T-helper 2 cell treated with Interferon-gamma antibody and Interleukin-4, amounts not matched to agents 5 μg/mL and 100 μg/mL, for 36 hours (primary cell): Measurements from ENCODE around the gene REEP1.
"Not testable (repeated sequence)": the region's sequence is repeated elsewhere in the genome, so short reads cannot be mapped to it uniquely, and the experiment has no call there.

Experiments
- DNase-seq: peaks from one replicate; pipeline ENCODE4 v3.0.0; 2021; ENCODE audit warnings: low spot score
- H3K27ac Mint-ChIP-seq: one replicate; pipeline ENCODE4 v1.8.0; 2021; ENCODE audit warnings: mild to moderate bottlenecking, mixed read lengths
- H3K27me3 Mint-ChIP-seq: one replicate; pipeline ENCODE4 v1.8.0; 2021; ENCODE audit warnings: low read depth, mixed read lengths
- H3K36me3 Mint-ChIP-seq: one replicate; pipeline ENCODE4 v1.8.0; 2021; ENCODE audit warnings: low read depth, mixed read lengths
- H3K4me1 Mint-ChIP-seq: one replicate; pipeline ENCODE4 v1.8.0; 2021; ENCODE audit warnings: low read depth, mixed read lengths
- H3K4me3 Mint-ChIP-seq: one replicate; pipeline ENCODE4 v1.8.0; 2022; ENCODE audit warnings: mild to moderate bottlenecking, moderate library complexity, mixed read lengths
- H3K9me3 Mint-ChIP-seq: one replicate; pipeline ENCODE4 v1.8.0; 2021; ENCODE audit warnings: mixed read lengths

The REEP1 gene

DNA sequence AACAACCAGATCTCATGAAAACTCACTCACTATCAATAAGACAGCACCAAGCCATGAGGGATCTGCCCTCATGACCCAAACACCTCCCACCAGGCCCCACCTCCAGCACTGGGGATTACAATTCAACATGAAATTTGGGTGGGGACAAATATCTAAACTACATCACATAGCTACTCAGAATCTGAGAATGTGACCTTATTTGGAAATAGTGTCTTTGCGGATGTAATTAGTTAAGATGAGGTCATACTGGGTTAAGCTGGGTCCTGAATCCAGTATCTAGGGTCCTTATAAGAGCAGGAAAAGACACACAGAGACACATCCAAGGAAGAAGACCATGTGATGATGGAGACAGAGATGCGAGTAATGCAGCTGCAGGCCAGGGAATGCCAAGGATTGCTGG is 27.5 kb upstream of the REEP1 start:
- DNase-seq = no peak
- Mint-ChIP-seq H3K9me3 (peaks cover 8% of the 10 kb centered on the region), H3K4me1 (peaks cover 23% of the 10 kb centered on the region), H3K36me3 (peaks cover 8% of the 10 kb centered on the region), H3K27me3 (peaks cover 3% of the 10 kb centered on the region), H3K27ac (no peak overlapping the region), H3K4me3 (no peak overlapping the region)

GRCh38 chr2:86360776-86361175 is 23.4 kb upstream of the REEP1 start:
- Mint-ChIP-seq H3K36me3 (no peaks in the 10 kb centered on the region), H3K9me3 (no peaks in the 10 kb centered on the region), H3K4me3 (no peak overlapping the region), H3K27ac (no peak overlapping the region), H3K4me1 (peaks cover 3% of the 10 kb centered on the region), H3K27me3 (peaks cover 9% of the 10 kb centered on the region)
- DNase-seq = no peak

DNA sequence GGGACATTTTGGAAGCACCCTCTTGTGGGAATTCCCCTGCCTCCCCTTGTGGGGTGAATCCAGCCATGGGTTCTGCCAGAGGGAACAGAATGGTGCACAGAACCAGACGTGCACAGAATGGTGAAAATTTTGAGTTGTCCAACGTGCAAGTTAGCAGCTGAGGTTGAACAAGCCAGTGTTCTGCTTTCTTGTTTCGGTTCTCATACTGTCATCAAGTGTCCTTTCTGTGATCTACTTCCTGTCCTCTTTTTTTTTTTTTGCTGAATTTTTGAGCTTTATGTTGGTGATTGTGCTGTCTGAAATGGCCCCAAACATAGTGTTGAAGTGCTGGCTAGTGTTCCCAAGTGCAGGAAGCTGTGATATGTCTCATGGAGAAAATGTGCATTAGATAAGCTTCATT is 21.5 kb upstream of the REEP1 start:
- H3K4me1 Mint-ChIP-seq = no peaks in the 10 kb centered on the region
- no peak for DNase-seq
- H3K36me3 Mint-ChIP-seq = no peaks in the 10 kb centered on the region
- H3K27ac Mint-ChIP-seq = no peak overlapping the region
- H3K9me3 Mint-ChIP-seq = no peaks in the 10 kb centered on the region
- H3K27me3 Mint-ChIP-seq = peaks cover 13% of the 10 kb centered on the region
- no peak overlapping the region for H3K4me3 Mint-ChIP-seq

DNA sequence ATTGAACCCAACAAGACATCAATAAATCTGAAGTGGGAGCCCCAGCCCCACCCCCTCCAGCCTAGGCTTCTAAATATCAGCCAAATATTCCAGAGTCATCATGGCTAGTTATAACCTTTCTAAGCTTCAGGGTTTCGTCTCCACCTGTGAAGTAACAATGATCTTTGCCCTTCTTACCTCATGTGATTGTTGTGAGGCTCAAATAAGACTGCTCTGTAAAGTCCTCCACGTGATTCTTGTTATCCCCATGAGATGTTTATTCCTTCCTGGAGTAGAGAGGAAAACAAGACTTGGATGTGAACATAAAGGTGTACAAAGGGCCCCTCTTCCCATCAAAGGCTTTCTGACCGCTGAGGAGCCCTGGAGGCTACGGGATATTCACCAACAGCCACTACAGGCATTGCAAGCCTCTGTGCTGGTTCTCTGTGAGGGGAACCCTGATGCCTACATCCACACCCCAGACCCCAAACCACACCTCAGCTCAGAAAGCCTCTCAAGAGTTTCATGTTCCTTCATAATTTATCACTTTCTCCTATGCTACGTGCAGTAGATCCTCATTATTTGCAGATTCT is 20.1 kb upstream of the REEP1 start:
- H3K27ac Mint-ChIP-seq = no peak overlapping the region
- peaks cover 18% of the 10 kb centered on the region for H3K27me3 Mint-ChIP-seq
- no peak overlapping the region for H3K4me3 Mint-ChIP-seq
- H3K4me1 Mint-ChIP-seq = no peaks in the 10 kb centered on the region
- DNase-seq = no peak
- H3K9me3 Mint-ChIP-seq = no peaks in the 10 kb centered on the region
- no peaks in the 10 kb centered on the region for H3K36me3 Mint-ChIP-seq

- H3K27ac Mint-ChIP-seq = no peak overlapping the region
- peaks cover 19% of the 10 kb centered on the region for H3K27me3 Mint-ChIP-seq
- H3K4me1 Mint-ChIP-seq = no peaks in the 10 kb centered on the region
- H3K4me3 Mint-ChIP-seq = no peak overlapping the region
- no peak for DNase-seq
- no peaks in the 10 kb centered on the region for H3K36me3 Mint-ChIP-seq
- H3K9me3 Mint-ChIP-seq = no peaks in the 10 kb centered on the region
Observed at GRCh38 chr2:86352727-86353221, 15.3 kb upstream of the REEP1 start.

- no peak overlapping the region for H3K27ac Mint-ChIP-seq
- H3K36me3 Mint-ChIP-seq = no peaks in the 10 kb centered on the region
- no peak overlapping the region for H3K4me3 Mint-ChIP-seq
- H3K9me3 Mint-ChIP-seq = no peaks in the 10 kb centered on the region
- peaks cover 15% of the 10 kb centered on the region for H3K27me3 Mint-ChIP-seq
- no peak for DNase-seq
- no peaks in the 10 kb centered on the region for H3K4me1 Mint-ChIP-seq
Observed at GRCh38 chr2:86352137-86352726, 14.8 kb upstream of the REEP1 start.

DNA sequence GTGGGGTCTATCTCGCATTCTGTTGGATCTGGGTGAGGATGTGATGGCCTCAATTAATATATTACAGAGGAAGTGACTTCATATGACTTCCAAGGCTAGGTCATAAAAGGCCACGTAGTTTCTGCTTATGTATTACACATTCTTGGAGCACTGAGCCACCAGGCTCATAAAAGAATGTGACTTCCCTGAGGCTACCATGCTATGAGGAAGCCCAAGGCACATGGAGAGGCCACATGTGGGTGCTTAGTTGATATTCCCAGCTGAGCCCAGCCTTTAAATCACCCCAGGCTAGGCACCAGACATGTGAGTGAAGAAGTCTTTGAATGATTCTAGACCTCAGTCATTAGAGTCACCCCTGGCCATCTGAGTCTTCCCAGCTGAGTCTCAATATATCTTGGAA is 13.3 kb upstream of the REEP1 start:
- Mint-ChIP-seq H3K4me3 (no peak overlapping the region), H3K27me3 (peaks cover 22% of the 10 kb centered on the region), H3K36me3 (no peaks in the 10 kb centered on the region), H3K9me3 (no peaks in the 10 kb centered on the region), H3K27ac (no peak overlapping the region), H3K4me1 (no peaks in the 10 kb centered on the region)
- no peak for DNase-seq

DNA sequence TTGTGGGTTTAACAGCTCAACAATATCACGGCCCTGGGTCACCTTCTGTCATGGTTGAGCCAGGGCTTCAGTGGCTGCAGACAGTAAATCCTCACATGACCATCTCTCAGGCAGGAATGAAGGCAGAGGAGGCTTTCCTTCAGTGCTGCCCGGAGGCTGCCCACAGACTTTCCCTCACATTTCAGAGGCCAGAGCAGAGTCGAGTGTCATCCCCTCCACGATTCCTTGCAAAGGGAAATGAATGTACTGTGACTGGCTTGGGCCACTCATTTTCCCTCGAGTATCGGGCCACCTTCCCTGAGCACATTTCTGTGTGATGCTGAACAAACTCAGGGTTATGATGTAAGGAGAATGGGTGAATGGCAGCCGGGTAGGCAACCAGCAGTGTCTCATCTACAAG is 10.0 kb upstream of the REEP1 start:
- Mint-ChIP-seq H3K27ac (no peak overlapping the region), H3K4me3 (no peak overlapping the region)

GRCh38 chr2:86345783-86346370 is 8.5 kb upstream of the REEP1 start:
- not testable (repeated sequence) for H3K36me3 Mint-ChIP-seq, DNase-seq, H3K27ac Mint-ChIP-seq, H3K4me1 Mint-ChIP-seq, H3K4me3 Mint-ChIP-seq
- H3K9me3 Mint-ChIP-seq = peaks cover 11% of the 10 kb centered on the region
- H3K27me3 Mint-ChIP-seq = peaks cover 44% of the 10 kb centered on the region

More for the DNA sequence above, 10.0 kb upstream of the REEP1 start:
- peaks cover 2% of the 10 kb centered on the region for H3K9me3 Mint-ChIP-seq
- no peaks in the 10 kb centered on the region for H3K4me1 Mint-ChIP-seq
- no peak for DNase-seq
- peaks cover 1% of the 10 kb centered on the region for H3K36me3 Mint-ChIP-seq
- peaks cover 36% of the 10 kb centered on the region for H3K27me3 Mint-ChIP-seq

- Mint-ChIP-seq H3K36me3 (peaks cover 3% of the 10 kb centered on the region), H3K27ac (no peak overlapping the region), H3K4me3 (no peak overlapping the region), H3K9me3 (peaks cover 13% of the 10 kb centered on the region), H3K4me1 (no peaks in the 10 kb centered on the region), H3K27me3 (peaks cover 57% of the 10 kb centered on the region)
- no peak for DNase-seq
Observed at GRCh38 chr2:86344404-86344803, 7.0 kb upstream of the REEP1 start.

DNA sequence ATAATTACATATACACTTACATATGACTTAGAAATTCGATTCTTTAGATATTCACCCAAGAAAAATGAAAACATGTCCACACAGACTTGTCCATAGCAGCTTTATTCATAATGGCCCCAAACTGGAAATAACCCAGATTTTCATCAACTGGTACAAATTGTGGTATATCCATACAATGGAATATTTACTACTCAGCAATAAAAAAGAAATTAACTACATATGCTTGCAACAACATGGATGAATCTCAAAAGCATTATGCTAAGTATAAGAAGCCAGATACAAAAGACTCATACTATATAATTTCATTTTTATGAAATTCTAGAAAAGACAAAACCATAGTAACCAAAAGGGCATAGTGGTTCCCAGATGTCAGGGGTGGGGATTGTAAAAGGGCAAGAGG is 5.1 kb upstream of the REEP1 start:
- Mint-ChIP-seq H3K9me3 (peaks cover 13% of the 10 kb centered on the region), H3K36me3 (peaks cover 3% of the 10 kb centered on the region), H3K27me3 (peaks cover 72% of the 10 kb centered on the region), H3K4me1 (peaks cover 4% of the 10 kb centered on the region), H3K27ac (no peak overlapping the region), H3K4me3 (no peak overlapping the region)
- no peak for DNase-seq

DNA sequence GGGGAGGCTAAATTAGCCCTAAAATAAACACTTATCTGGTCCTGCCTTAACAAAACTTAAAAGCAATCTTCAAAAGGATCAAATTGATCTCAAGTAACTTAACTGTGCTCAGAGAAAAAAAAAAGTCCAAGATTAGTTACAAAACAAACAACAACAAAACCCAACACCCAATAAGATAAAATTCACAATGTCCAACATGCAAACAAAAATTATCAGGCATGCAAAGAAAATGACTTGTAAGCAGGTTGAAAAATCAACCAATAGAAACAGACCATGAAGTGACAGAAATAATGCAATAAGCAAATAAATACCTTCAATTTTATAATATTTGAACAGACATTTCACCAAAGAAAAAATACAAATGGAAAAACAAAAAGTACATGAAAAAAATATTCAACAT is 4.0 kb upstream of the REEP1 start:
- peaks cover 4% of the 10 kb centered on the region for H3K4me1 Mint-ChIP-seq
- H3K27ac Mint-ChIP-seq = no peak overlapping the region
- DNase-seq = no peak
- peaks cover 13% of the 10 kb centered on the region for H3K9me3 Mint-ChIP-seq
- H3K27me3 Mint-ChIP-seq = peaks cover 74% of the 10 kb centered on the region
- peaks cover 3% of the 10 kb centered on the region for H3K36me3 Mint-ChIP-seq
- H3K4me3 Mint-ChIP-seq = no peak overlapping the region

DNA sequence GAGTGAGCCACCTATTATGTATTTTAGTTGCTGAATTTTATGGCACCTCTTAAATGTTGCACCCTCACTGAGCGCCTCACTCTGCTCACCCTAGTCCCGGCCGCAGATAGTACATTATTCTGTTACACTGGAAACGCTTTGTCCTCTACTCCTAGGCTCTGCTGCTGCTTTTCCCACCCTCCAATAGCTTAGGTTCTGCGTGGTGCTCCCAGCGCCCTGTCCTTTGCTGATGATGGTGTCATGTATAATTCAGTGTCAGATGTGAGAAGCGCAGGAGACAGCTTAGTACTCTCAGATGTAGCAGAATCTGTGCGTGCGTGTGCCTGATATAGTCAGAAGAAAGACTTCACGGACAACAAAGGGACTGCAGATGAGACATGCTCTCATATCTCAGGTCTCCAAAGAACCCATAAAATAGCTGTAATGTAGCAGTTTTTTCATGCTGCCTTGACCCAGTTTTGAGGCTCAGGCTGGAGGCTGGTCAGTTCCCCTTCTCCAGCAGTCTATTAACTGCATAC is 1.4 kb upstream of the REEP1 start:
- peaks cover 13% of the 10 kb centered on the region for H3K9me3 Mint-ChIP-seq
- peaks cover 3% of the 10 kb centered on the region for H3K36me3 Mint-ChIP-seq
- H3K27me3 Mint-ChIP-seq = peaks cover 81% of the 10 kb centered on the region
- H3K4me3 Mint-ChIP-seq = no peak overlapping the region
- H3K4me1 Mint-ChIP-seq = peaks cover 10% of the 10 kb centered on the region
- H3K27ac Mint-ChIP-seq = no peak overlapping the region
- no peak for DNase-seq

- DNase-seq = no peak
- Mint-ChIP-seq H3K36me3 (peaks cover 1% of the 10 kb centered on the region), H3K27ac (no peak overlapping the region), H3K4me3 (peak overlapping the region; percentile 78), H3K4me1 (peaks cover 10% of the 10 kb centered on the region), H3K9me3 (peaks cover 10% of the 10 kb centered on the region), H3K27me3 (peaks cover 76% of the 10 kb centered on the region)
Observed at GRCh38 chr2:86336675-86337243, 667 bp downstream of the REEP1 start.
